GM12872 (cell line): ENCODE results near the gene TAS2R41.

ENCODE experiments used
- TF ChIP-seq, protein P1 (sequence below): IDR thresholded peaks from 3 replicates; pipeline ENCODE4 v1.5.1; 2011; ENCODE audit warnings: low read depth, mild to moderate bottlenecking, low read length, moderate library complexity; ENCODE audit not compliant: insufficient read depth

The TAS2R41 gene

GRCh38 chr7:143495851-143496250 is 18.2 kb downstream of the TAS2R41 start:
- TF ChIP-seq, protein P1, sequence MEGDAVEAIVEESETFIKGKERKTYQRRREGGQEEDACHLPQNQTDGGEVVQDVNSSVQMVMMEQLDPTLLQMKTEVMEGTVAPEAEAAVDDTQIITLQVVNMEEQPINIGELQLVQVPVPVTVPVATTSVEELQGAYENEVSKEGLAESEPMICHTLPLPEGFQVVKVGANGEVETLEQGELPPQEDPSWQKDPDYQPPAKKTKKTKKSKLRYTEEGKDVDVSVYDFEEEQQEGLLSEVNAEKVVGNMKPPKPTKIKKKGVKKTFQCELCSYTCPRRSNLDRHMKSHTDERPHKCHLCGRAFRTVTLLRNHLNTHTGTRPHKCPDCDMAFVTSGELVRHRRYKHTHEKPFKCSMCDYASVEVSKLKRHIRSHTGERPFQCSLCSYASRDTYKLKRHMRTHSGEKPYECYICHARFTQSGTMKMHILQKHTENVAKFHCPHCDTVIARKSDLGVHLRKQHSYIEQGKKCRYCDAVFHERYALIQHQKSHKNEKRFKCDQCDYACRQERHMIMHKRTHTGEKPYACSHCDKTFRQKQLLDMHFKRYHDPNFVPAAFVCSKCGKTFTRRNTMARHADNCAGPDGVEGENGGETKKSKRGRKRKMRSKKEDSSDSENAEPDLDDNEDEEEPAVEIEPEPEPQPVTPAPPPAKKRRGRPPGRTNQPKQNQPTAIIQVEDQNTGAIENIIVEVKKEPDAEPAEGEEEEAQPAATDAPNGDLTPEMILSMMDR: no peak

- TF ChIP-seq, protein P1: no peak
These were observed 18.6 kb downstream of the TAS2R41 start for GRCh38 chr7:143496263-143496662.

DNA sequence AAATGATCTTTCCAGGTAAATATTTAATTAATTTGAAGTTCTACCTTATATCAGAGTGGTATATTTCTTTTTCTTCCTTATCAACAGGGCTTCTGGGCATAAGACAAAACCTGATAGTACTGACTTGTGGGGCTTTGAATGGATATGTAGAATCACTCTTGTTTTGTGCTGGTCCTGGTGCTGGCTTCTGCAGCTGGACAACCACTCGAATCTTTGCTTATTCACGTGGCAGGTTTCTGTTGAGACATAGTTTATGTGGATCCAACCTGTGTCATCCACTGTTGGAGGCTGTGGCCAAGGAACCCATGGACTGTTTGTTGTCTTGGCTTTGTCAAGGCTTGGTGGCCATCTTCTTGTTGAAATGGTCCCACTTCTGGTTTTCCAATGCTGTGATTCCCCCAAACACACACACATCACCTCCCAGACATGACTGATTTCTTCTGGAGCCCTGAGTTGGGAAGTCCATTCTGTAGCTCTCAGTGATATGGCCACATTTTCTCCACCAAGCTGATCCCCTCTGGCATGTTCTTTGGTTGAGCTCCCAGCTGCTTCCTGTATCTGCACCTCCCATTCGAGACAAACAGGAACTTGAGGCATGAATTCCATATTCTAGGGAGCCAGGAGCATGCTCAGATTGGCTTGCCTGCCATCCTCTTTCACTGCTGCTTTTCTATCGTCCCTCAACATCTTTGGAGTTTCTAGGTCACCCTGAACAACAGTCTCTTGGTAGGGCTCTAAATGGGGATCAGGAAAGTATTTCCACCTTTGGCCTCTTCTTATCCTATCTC is 19.5 kb downstream of the TAS2R41 start:
- TF ChIP-seq, protein P1: no peak

DNA sequence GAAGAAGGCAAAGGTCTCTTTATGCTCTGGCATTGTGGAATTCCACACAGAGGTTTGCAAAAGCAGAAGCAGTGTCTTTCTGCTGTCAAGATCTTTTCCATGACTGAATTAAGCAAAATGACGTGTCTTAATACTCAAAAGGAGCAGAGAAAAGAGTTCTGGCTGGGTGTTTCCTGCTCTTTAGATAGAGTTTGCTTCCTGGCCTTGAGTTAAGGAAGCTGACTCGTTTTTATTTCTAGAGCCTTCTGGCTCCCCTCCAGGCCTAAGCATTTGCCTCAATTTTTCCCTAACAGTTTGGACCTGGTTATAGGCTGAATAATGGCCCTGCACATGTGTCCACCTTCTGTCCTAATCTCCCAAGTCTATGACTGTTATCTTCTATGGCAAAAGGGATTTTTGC is 21.6 kb downstream of the TAS2R41 start:
- TF ChIP-seq, protein P1: no peak

DNA sequence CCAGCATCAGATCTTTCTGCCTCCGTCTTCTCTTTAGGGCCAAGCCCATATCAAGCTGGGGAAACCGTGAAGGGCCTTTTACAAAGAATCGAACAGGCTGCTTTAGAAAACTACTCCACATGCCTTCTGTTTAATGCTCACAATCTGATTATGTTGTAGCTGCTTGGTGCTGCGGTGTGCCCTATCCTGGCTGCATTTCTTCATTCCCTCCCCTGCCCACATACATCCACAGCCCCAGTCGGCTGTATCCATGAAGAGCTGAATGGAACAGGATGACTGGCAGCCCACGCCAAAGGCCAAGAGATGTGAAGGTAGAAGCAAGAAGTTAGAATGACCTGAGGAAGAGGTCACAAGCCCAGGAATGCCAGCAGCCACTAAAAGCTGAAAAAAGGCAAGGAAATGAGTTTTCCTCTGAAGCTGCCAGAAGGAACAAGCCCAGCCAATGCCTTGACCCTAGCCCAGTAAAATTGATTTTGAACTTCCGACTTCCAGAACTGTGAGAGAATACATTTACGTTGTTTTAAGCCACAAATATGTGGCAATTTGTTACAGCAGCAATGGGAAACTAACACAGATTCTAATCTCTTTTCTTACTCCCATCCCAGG is 22.2 kb downstream of the TAS2R41 start:
- TF ChIP-seq, protein P1: no peak

GRCh38 chr7:143503261-143503660 is 25.6 kb downstream of the TAS2R41 start:
- TF ChIP-seq, protein P1: no peak

GRCh38 chr7:143504215-143504936 is 26.7 kb downstream of the TAS2R41 start:
- TF ChIP-seq, protein P1: no peak
